CD4-positive, alpha-beta T cell treated with Interleukin-4 for 4 hours (primary cell): ENCODE results near the gene MATN1.

Experiments
- DNase-seq: peaks from one replicate; pipeline ENCODE4 v3.0.0-alpha.2; 2020

Gene MATN1

GRCh38 chr1:30730346-30731108 is 7.1 kb upstream of the MATN1 start:
- DNase-seq: no peak

DNA sequence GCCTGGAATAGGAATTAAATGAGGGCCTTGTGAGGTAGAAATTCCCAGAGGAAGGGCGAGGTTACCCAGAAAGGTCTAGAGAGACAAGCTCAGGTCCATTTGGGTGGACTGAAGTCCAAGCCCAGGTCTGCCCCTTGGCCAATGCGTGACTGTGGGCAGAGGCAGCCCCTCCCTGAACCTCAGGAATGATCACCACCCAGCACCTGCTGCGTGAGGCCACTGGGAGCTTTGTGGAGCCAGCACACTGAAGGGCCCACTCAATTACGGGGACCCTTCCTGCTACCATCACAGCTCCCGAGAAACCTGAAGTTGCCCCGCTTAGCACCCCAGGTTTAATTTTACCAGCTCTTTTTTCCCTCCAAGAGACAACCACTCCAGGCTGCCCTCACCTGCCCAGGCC is 6.5 kb upstream of the MATN1 start:
- no peak for DNase-seq

GRCh38 chr1:30728832-30729638 is 5.7 kb upstream of the MATN1 start:
- no peak for DNase-seq

DNA sequence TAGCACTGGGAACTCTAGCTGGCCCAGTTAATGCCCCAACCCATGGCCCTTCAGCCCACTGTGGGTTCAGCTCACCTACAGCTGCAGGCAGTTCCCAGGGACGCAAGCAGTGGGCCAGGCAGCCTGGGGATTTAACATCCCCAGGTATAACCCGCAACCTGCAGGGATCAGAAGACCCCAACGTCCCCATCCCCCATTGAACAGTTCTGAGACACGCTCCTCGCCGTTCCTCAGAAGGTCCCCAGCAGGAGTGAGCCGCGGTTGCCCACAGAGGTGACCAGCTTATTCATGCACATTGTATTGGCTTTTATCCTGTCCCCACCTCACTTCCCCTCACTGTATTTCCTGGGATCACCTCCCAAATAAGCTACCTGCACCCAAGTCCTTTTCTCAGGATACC is 5.0 kb upstream of the MATN1 start:
- DNase-seq: no peak

DNA sequence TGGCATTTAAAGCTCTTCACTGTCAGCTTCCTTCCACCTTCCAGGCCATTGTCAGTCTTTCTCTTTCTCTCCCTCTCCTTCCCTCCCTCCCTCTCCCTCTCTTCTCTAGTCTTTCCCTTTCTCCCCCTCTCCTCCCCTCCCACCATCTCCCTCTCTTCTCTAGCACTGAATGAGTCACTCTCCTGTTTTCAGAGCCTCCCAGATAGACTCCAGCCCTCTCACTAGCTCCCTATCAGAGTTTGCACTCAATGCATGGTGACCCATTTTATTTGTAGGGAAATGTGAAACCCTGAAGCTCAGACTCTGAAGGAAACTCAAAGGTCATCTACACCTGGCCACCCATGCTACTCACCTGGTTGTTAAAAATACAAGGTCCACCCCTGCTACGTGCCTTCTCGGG is 4.4 kb upstream of the MATN1 start:
- DNase-seq: no peak

DNA sequence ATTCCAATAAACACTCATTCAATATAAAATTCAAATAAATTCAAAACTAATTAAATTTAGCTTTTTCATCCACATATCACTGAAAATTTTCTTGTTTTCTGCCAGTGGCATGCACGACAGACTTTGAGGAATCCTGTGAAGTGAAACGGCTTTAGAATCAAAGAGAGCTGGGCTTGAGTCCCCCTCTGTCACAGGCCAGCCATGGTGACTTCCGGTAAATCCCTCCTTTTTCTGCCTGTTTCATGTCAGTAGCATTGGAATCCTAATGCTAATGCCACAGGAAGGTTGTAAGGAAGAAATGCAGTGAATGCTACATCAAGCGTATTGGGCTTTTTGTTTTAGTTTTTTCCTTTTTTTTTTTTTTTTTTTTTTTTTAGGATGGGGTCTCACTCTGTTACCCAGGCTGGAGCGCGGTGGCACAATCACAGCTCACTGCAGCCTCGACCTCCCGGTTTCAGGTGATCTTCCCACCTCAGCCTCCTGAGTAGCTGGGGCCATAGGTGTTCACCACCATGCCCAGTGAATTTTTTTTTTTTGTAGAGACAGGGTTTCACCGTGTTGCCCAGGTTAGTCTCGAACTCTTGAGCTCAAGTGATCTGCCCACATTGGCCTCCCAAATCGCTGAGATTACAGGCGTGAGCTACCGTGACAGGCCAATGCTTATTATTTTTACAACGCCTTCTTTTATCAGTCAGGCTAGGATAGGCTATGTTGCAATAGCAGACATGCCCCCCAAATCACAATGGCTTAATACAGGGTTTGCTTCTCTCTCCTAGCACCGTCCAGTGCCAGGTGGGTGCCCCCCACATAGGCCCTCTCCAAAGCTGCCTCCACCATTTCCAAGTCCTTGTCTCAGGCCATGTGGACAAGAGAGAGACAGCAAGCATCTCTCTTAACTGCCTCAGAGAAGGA is 3.6 kb upstream of the MATN1 start:
- no peak for DNase-seq

GRCh38 chr1:30726236-30726635 is 2.9 kb upstream of the MATN1 start:
- DNase-seq: no peak

- DNase-seq: no peak
Observed at GRCh38 chr1:30725450-30726095, 2.2 kb upstream of the MATN1 start.

DNA sequence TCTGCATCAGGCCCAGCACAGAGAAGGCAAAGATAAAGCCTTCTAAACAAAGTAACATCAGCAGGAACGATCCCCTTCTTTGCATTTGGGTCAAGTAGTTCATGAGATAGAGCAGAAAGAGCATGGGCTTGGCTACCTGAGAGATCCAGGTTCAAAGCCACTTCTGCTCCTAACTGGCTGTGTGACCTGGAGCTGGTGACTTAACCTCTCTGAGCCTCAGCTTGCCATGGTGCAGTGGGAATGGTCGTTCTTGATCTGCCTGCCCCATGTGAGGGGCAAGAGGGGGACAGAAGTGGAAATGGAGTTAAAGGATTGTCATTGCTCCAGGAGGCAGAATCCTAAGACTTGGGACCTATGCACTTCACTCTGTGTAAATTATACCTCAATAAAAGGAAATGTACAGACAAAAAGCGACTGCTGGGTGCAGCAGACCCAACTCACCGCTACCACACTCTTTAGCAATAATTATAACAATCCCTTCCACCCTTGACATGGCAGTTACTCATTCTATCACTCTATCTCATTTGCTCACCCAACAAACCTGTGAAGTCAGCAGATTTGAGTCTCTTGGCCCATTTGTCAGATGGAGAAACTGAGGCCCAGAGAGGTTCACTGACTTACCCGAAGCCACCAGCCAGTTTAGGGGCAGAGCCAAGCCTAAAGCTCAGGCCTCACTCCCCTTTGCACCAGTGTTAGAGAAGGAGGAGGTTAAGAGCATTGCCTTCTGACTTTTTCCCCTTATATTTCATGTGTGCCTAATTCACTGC is 1.5 kb upstream of the MATN1 start:
- no peak for DNase-seq

DNA sequence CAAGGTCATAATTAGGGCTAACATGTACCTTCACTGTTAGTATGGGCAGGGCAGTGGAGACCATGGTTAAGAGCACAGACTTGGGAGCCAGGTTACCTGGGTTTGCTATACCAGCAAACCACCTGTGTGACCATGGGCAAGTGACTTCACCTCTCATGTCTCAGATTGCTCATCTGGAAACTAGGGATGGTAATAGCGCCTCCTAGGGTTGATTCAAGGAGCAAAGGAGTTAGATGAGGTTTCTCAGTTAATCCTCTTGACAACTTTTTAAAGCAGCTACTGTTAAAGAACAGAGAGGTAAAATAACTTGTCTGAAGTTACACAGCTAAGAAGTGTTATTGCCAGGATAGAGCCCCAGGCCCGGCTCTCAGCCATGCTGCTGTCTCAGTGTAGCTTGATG is 790 bp upstream of the MATN1 start:
- no peak for DNase-seq

GRCh38 chr1:30721812-30722537 is 1.4 kb downstream of the MATN1 start:
- DNase-seq: no peak

DNA sequence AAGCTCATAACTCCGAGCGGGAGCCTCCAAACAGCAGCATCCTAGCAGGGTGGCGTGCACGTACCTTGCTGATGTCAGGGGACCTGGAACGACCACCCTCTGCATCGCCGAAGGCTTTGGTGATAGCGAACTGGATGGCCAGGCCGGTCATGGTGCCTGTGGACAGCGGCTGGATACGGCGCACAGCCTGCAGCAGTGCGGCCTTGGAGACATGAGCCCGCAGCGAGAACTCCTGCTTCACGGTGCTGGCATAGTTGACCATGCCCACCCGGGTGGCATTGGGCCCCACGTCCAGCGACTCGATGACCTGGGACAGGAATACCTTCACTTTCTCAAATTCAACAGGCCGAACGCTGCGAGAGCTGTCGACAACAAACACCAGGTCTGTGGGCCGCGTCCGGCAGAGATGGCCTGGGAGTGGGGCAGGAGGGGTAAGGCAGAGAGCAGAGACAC is 2.0 kb downstream of the MATN1 start:
- no peak for DNase-seq

DNA sequence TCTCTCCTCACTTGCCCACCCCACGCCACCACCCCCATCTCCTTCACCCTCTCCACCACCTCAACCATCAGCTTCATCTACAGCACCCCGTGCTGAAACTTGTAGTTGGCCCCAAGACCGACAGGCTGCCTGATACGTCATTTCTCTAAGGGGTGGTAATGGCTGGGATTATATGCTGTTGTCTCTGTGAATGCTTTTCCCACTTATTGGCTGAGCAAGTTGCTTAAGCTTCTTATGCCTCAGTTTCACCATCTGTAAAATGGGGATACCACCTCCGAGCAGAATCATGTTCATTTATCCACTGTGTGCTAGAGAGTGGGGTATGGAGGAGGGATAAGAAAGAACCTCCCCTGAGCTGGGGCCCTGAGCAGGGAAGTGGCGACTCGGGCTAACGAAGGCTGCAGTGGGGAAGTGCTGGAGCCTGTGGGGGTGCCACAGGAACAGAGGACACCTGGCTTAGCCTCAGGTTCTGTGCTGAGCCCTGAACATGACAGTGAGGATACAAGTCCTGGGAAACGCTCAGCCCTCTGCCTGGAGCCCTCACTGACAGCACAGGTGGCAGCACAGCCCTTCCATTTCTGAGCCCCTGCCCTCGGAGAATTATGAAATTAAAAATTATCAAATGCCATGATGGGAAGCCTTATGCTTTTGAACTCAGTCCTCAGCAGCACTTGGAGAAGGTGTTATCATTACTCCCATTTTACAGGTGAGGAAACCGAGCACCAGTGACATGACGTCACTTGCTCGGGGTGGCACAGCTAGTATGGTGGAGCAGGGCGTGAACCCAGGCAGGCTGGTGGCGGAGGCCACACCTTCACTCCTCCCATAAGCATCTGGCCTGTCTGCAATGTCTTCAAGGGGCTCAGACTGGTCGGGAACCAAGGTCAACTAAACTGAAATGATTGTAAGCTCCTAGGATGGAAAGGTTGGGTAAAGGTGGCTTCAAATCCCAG is 2.8 kb downstream of the MATN1 start:
- no peak for DNase-seq

DNA sequence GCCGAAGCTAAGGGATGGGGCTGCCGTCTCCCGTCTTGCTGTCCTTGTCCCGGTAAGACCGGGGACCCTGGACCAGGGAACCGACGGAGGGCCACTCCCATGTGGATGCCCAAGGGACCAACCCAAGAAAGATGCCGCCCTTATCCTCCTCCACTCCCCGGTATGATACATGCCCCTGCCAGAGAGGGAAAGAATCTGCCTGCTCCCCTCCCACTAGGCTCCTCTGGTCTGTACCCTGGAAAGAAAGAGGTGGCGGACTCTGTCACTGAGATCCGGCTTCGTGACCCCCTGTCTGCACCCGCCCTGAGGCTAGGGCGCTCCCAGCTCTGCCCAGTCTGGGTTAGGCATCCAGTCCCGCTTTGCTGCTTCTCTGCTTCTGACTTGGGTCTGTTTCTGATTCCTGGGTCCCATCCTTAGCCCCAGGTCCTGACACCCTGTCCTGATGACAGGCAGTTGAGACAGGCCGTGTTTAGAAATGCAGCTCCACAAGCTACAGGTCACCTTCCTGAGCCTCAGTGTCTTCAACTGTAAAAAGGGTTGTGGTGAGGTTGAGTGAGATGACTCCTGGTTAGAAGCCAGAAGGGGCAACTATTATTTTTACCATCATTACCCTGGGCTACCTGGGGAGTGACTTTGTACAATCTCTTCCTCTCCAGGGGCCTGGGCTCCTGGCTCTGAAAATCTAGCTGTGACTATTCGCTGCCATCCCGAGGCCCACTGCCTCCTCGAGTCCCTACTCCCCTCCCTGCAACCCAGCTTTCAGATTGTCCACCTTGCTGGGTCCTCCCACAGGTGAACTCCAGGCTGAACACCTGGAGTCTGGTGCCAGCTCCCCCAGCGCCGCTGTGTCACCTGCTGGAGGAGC is 3.7 kb downstream of the MATN1 start:
- no peak for DNase-seq

DNA sequence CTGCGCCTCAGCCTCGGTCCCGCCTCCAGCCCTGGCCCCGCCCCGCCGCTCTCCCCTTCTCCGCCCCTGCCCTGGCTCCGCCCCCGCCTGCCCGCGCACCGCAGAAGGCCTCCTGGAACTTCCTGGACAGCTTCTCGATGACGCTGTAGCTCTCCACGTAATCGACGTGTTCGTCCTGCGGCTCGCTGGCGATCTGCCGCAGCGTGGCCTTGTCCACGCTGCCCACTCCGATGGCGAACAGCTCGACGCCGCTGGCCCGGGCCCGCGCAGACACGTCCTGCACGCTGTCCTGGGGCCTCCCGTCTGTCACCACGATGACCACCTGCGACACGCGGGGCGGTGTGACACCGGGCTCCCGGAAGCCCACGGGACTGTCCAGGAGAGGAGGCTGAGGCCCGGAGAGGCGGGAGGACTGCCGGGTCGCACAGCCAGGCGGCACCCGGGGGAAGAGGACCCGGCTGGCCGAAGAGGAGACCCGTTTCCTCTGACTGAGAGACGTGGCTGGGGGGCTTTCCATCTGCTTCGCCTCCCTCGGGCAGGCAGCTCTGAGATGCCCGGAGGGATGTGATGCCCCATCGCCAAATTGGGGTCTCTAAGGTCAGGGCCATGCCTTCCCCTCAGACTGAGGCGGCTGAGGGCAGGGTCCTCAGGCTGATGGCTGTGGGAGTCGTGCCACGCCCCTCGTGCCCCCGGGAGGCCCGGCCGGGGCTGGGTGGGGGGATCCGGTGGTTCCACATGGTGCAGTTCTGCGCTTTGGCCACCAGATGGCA is 4.6 kb downstream of the MATN1 start:
- peak; percentile 79 for DNase-seq

GRCh38 chr1:30718091-30718635 is 5.2 kb downstream of the MATN1 start:
- DNase-seq: peak; percentile 98

DNA sequence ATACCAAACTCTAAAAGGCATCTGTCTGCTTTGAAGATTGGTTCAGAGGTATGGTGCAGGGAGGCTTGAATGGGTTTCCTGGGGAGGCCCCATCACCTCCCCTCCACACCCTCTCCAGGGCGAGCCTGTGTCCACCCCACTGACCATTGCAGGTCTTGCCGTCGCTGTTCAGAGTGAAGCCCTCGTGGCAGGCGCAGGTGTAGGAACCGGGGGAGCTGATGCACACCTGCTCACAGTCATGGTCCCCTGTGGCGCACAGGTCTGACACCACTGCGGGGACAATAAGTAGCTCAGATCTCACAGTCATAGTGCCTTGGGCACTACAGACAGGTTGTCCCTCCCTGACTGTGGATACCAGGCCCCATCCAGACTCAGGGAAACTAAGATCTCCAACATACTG is 6.7 kb downstream of the MATN1 start:
- DNase-seq: no peak

DNA sequence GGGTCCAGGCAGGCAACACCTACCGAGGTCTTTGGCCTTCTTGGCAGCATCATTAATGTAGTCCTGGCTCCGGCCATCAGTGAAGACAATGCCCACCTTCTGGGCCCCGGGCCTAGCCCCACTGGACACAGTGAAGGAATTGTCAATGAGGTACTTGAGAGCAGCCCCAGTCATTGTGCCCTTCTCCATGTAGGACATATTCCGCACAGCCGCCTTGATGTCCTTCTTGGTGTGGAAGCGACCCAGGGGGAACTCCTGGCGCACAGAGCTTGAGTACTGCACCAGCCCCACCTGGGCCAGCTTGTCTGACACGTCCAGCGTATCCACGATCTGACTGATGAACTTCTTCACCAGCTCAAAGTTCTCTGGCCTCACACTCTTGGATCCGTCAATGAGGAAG is 7.5 kb downstream of the MATN1 start:
- DNase-seq: no peak
